Upper lobe of right lung (tissue), 1 donor: ENCODE measurements around the gene C9orf43. TPM values are rescaled to one million over a fixed set of nuclear protein-coding genes. Genes with fewer than 3 reads are reported as not detected.
"Not testable (repeated sequence)": the region's sequence is repeated elsewhere in the genome, so short reads cannot be mapped to it uniquely, and the experiment has no call there.

ENCODE experiments used
- ATAC-seq: fragments of 200-7000 bp; cut with Tn5 transposase; one replicate; pipeline ENCODE4 v1.9.1; 2020; ENCODE audit warnings: mild to moderate bottlenecking, moderate library complexity
- DNase-seq: peaks from one replicate; pipeline ENCODE4 v3.0.0-alpha.2; 2020
- H3K27ac ChIP-seq: fragments of 200-600 bp; one replicate; pipeline ENCODE4 v1.8.0; 2022
- H3K27me3 ChIP-seq: fragments of 200-600 bp; one replicate; pipeline ENCODE4 v1.8.0; 2022; ENCODE audit warnings: mild to moderate bottlenecking
- H3K36me3 ChIP-seq: fragments of 200-600 bp; one replicate; pipeline ENCODE4 v1.8.0; 2022
- H3K4me1 ChIP-seq: fragments of 200-600 bp; one replicate; pipeline ENCODE4 v1.8.0; 2022
- H3K4me3 ChIP-seq: fragments of 200-600 bp; one replicate; pipeline ENCODE4 v1.8.0; 2022; ENCODE audit warnings: mild to moderate bottlenecking
- H3K9me3 ChIP-seq: fragments of 200-600 bp; one replicate; pipeline ENCODE4 v1.8.0; 2022
- intact Hi-C: fragments of 100-400 bp; cut with DNase I; formaldehyde crosslinking; loops from one replicate; pipeline ENCODE4 v1.11.0; 2022
- total RNA-seq: library from RNA; stranded (reverse); fragmentation: NEBNext Ultra II Directional; extraction: Animal tissue kit (Norgen Biotek cat#: 25700); gene quantifications from one replicate; pipeline ENCODE4 v1.2.1, GENCODE V29; 2021
- TF ChIP-seq, protein P1 (sequence below): fragments of 200-600 bp; IDR thresholded peaks from one replicate; pipeline ENCODE4 v1.8.0; 2022; ENCODE audit warnings: antibody characterized with exemption
- donor health status: DM: no; HTN: yes; CAD: no; lungs with severe emphysema.

C9orf43 gene
- total RNA-seq, 1 donor from 2014 or later: not detected

DNA sequence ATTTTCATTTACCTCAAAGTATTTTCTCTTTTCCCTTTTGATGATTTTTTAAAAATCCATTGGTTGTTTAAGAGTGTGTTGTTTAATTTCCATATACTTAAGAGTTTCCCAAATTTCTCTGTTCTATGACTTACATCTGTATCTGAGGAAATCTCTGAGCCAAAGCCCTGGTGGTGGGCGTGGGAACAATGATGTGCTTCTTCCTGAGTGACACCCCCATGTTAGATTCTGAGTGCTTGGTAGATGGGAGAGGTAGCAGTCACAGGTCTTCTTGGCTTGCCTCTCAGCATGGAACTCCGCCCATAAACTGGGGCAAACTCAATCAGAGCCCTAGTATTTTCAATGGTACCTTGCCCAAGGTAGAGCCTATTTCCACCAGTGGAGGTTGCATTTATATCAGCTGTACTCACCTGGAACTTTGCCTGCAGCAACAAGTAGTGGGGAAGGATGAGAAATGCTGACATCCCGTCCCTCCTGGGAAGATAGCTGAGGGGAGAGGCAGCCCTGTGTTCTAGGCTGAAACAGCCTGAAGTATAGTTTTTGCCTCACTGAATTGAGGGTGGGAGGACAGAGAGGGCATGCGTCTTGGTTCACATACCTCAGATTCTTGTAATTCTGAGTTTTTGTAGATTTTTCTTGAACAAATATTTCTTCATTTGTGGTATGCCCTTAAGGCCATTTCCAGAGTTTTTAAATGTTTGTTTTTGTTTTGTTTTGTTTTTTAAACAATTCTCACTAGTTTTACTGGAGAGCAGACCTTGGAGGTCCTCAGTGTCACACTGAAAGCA, 26.4 kb downstream of the C9orf43 start:
- ATAC-seq (no peak), DNase-seq (no peak)
- no peaks in the 10 kb centered on the region for H3K9me3 ChIP-seq
- no peaks in the 10 kb centered on the region for H3K27me3 ChIP-seq
- no peaks in the 10 kb centered on the region for H3K36me3 ChIP-seq
- no peaks in the 10 kb centered on the region for H3K4me1 ChIP-seq
- TF ChIP-seq, protein P1, sequence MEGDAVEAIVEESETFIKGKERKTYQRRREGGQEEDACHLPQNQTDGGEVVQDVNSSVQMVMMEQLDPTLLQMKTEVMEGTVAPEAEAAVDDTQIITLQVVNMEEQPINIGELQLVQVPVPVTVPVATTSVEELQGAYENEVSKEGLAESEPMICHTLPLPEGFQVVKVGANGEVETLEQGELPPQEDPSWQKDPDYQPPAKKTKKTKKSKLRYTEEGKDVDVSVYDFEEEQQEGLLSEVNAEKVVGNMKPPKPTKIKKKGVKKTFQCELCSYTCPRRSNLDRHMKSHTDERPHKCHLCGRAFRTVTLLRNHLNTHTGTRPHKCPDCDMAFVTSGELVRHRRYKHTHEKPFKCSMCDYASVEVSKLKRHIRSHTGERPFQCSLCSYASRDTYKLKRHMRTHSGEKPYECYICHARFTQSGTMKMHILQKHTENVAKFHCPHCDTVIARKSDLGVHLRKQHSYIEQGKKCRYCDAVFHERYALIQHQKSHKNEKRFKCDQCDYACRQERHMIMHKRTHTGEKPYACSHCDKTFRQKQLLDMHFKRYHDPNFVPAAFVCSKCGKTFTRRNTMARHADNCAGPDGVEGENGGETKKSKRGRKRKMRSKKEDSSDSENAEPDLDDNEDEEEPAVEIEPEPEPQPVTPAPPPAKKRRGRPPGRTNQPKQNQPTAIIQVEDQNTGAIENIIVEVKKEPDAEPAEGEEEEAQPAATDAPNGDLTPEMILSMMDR: no peak
- H3K4me3 ChIP-seq: no peak overlapping the region
- intact Hi-C loops: no loop called here
- no peak overlapping the region for H3K27ac ChIP-seq

DNA sequence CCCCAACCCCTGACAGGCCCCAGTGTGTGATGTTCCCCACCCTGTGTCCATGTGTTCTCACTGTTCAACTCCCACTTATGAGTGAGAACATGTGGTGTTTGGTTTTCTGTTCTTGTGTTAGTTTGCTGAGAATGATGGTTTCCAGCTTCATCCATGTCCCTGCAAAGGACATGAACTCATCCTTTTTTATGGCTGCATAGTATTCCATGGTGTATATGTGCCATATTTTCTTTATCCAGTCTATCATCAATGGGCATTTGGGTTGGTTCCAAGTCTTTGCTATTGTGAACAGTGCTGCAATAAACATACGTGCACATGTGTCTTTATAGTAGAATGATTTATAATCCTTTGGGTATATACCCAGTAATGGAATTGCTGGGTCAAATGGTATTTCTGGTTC, 27.2 kb downstream of the C9orf43 start:
- intact Hi-C loops: not testable (repeated sequence)

DNA sequence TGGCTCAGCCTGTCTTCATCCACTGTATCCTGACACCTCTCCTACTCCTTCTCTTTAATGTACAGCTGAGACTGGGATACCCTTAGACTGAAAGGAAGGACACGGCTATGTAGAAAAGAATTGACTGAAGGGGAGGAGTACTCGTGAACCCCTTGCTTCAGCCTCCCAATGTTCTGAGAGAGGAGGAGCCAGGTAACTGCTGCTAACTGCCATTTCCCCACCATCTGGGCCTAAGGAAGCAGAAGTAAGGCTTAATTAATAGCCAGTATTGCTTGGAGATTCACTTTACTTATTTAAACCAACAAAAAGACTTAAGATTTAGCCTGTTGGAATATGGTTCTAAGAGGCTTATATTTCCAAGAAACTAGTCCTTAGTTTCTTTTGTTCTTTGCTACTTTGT, 34.2 kb downstream of the C9orf43 start:
- H3K36me3 ChIP-seq: no peaks in the 10 kb centered on the region
- ATAC-seq: no peak
- H3K9me3 ChIP-seq: no peaks in the 10 kb centered on the region
- no peak overlapping the region for H3K4me3 ChIP-seq
- TF ChIP-seq, protein P1: no peak
- no peak for DNase-seq
- no peaks in the 10 kb centered on the region for H3K4me1 ChIP-seq
- intact Hi-C loops: loop anchor here (5.0 kb wide), 2 partner anchors 143 to 213 kb away; no protein-coding TSS in a partner anchor
- no peak overlapping the region for H3K27ac ChIP-seq
- H3K27me3 ChIP-seq: no peaks in the 10 kb centered on the region

More for the DNA sequence above, 27.2 kb downstream of the C9orf43 start:
- H3K4me1 ChIP-seq, H3K27ac ChIP-seq, ATAC-seq, H3K4me3 ChIP-seq, H3K36me3 ChIP-seq, DNase-seq, H3K9me3 ChIP-seq, H3K27me3 ChIP-seq: not testable (repeated sequence)

DNA sequence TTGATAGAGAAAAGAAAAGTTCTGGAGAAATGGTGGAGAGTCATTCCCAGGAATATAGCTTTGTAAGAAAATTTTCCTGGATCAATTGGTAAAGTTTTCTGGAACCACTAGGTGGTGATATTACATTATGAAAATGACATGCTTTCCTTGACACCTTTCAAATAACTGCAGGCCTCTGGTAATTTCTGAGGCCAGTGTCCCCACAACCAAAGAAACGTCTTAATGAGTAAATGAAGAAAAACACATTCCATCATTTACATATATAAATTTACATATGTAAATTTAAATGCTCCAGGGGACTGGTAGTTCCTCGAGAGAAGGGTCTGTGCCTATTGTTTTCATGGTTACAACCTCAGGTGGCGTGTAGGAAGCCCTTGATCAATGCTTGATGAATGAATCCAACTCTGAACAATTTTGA, 35.8 kb downstream of the C9orf43 start:
- Histone ChIP-seq H3K4me1 (no peaks in the 10 kb centered on the region), H3K27ac (no peak overlapping the region), H3K4me3 (no peak overlapping the region), H3K27me3 (no peaks in the 10 kb centered on the region), H3K36me3 (no peaks in the 10 kb centered on the region), H3K9me3 (no peaks in the 10 kb centered on the region)
- DNase-seq: no peak
- TF ChIP-seq, protein P1: peak; percentile 78
- peak; percentile 67 for ATAC-seq
- intact Hi-C loops: loop anchor here (5.0 kb wide), 2 partner anchors 141 to 211 kb away; no protein-coding TSS in a partner anchor

DNA sequence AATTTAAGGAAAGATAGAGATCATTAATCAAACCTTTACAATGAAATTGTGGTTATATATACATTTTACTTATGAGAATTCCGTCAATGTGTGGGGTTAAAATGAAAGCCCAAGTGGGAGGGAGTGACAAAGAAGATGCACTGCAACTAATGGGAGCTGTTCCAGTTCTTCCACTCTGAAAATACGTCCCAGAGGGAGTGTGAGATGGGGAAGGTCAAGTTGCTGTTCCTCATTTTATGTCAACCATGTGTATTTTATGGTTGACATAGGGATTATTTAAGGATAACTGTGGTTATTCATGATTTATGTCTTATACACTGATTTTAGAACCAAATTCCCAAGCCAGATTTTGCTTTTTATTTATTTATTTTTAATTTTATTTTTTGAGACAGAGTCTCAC, 38.8 kb downstream of the C9orf43 start:
- H3K9me3 ChIP-seq: no peaks in the 10 kb centered on the region
- no peaks in the 10 kb centered on the region for H3K27me3 ChIP-seq
- TF ChIP-seq, protein P1: no peak
- no peak for ATAC-seq
- intact Hi-C loops: loop anchor here (5.0 kb wide), 2 partner anchors 138 to 208 kb away; no protein-coding TSS in a partner anchor
- no peaks in the 10 kb centered on the region for H3K36me3 ChIP-seq
- no peak overlapping the region for H3K4me3 ChIP-seq
- DNase-seq: no peak
- peaks cover 6% of the 10 kb centered on the region for H3K4me1 ChIP-seq
- H3K27ac ChIP-seq: no peak overlapping the region

DNA sequence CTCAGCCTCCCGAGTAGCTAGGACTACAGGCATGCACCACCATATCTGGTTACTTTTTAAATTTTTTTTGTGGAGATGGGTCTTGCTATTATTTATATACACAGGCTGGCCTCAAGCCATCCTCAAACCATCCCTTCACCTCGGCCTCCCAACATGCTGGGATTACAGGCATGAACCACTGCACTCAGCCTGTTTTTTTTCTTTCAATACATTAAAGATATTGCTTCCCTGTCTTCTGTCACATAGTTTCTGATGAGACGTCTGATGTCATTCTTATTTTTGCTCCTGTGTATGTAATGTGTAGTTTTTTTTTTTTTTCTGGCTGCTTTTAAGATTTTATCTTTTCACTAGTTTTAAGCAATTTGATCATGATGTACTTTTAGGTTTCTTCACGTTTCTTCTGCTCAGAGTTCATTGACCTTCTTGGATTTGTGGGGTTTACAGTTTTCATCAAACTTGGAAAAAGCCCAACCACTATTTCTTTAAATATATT, 41.6 kb downstream of the C9orf43 start:
- TF ChIP-seq, protein P1: no peak
- no peak overlapping the region for H3K27ac ChIP-seq

More for the DNA sequence above, 41.6 kb downstream of the C9orf43 start:
- Histone ChIP-seq H3K4me3 (no peak overlapping the region), H3K36me3 (no peaks in the 10 kb centered on the region), H3K4me1 (peaks cover 28% of the 10 kb centered on the region), H3K27me3 (no peaks in the 10 kb centered on the region), H3K9me3 (no peaks in the 10 kb centered on the region)
- intact Hi-C loops: no loop called here
- no peak for ATAC-seq
- DNase-seq: no peak
